IMR-90 (cell line): ENCODE measurements around the gene PPP1R3D. TPM values are rescaled to one million over a fixed set of nuclear protein-coding genes. Genes with fewer than 3 reads are reported as not detected.

Experiments used
- ATAC-seq: fragments of 200-7000 bp; cut with Tn5 transposase; 2 replicates; pipeline ENCODE4 v1.9.1; 2020; ENCODE audit warnings: low read depth, mild to moderate bottlenecking, moderate library complexity
- BruUV-seq: library from RNA; stranded (reverse); fragments of 400-500 nt; replicated peaks from 2 replicates; lab custom pipeline; 2021; lab: Mats Ljungman, UMichigan
- CTCF ChIA-PET: fragments of 300-600 bp; formaldehyde crosslinking; extraction: SDS; loops from one replicate; lab custom pipeline; 2021; ENCODE audit warnings: antibody characterized with exemption; lab: Yijun Ruan, JAX
- POLR2A ChIA-PET: fragments of 300-600 bp; sonication (Branson Sonifier 250); formaldehyde crosslinking; loops from one replicate; lab custom pipeline; 2022; ENCODE audit warnings: antibody characterized with exemption; ENCODE audit not compliant: unreplicated experiment; lab: Charles Lee
- DNase-seq: peaks from one replicate; pipeline ENCODE4 v3.0.0; 2013
- H2AFZ ChIP-seq: replicated peaks from 2 replicates; pipeline ENCODE3; 2013; ENCODE audit warnings: low read length, mild to moderate bottlenecking; ENCODE audit not compliant: poor library complexity
- H2AK5ac ChIP-seq: 2 replicates; pipeline ENCODE4 v1.6.1; 2013; ENCODE audit warnings: low read depth, low read length, inconsistent platforms
- H2AK9ac ChIP-seq: replicated peaks from 2 replicates; pipeline ENCODE3; 2013; ENCODE audit warnings: mild to moderate bottlenecking, low read depth, low read length, moderate library complexity; ENCODE audit not compliant: poor library complexity
- H2BK120ac ChIP-seq: 2 replicates; pipeline ENCODE4 v1.6.1; 2013; ENCODE audit warnings: low read depth, low read length, inconsistent platforms
- H2BK15ac ChIP-seq: 3 replicates; pipeline ENCODE4 v1.6.1; 2013; ENCODE audit warnings: low read depth, low read length, inconsistent platforms
- H2BK20ac ChIP-seq: 2 replicates; pipeline ENCODE4 v1.6.1; 2013; ENCODE audit warnings: low read depth, mild to moderate bottlenecking, inconsistent platforms, low read length, moderate library complexity
- H2BK5ac ChIP-seq: 2 replicates; pipeline ENCODE4 v1.6.1; 2013; ENCODE audit warnings: mild to moderate bottlenecking, low read depth, low read length, inconsistent platforms; ENCODE audit not compliant: poor library complexity, severe bottlenecking
- H3K14ac ChIP-seq: replicated peaks from 2 replicates; pipeline ENCODE4 v1.6.1; 2013; ENCODE audit warnings: low read depth, low read length, inconsistent platforms
- H3K18ac ChIP-seq: 2 replicates; pipeline ENCODE4 v1.6.1; 2013; ENCODE audit warnings: low read depth, low read length, control low read depth
- H3K23ac ChIP-seq: 2 replicates; pipeline ENCODE4 v1.6.1; 2013; ENCODE audit warnings: low read depth, low read length, inconsistent platforms
- H3K27ac ChIP-seq: 2 replicates; pipeline ENCODE4 v1.5.1; 2013; ENCODE audit warnings: mild to moderate bottlenecking, control low read depth, low read length; ENCODE audit not compliant: insufficient read depth
- H3K27me3 ChIP-seq: 2 replicates; pipeline ENCODE4 v1.6.1; 2013; ENCODE audit warnings: low read length; ENCODE audit not compliant: control insufficient read depth, insufficient read depth
- H3K36me3 ChIP-seq: 2 replicates; pipeline ENCODE4 v1.6.1; 2013; ENCODE audit warnings: low read length, mixed read lengths; ENCODE audit not compliant: control insufficient read depth, insufficient read depth
- H3K4ac ChIP-seq: 2 replicates; pipeline ENCODE4 v1.6.1; 2013; ENCODE audit warnings: low read depth, low read length, inconsistent platforms
- H3K4me1 ChIP-seq: 2 replicates; pipeline ENCODE4 v1.6.1; 2013; ENCODE audit warnings: low read length, mixed read lengths; ENCODE audit not compliant: control insufficient read depth, insufficient read depth
- H3K4me2 ChIP-seq: 2 replicates; pipeline ENCODE4 v1.6.1; 2013; ENCODE audit warnings: low read depth, mild to moderate bottlenecking, control low read depth, low read length, moderate library complexity
- H3K4me3 ChIP-seq: 2 replicates; pipeline ENCODE4 v1.5.1; 2013; ENCODE audit warnings: low read depth, mild to moderate bottlenecking, control low read depth, low read length, moderate library complexity; ENCODE audit not compliant: insufficient read depth
- H3K56ac ChIP-seq: 2 replicates; pipeline ENCODE4 v1.6.1; 2013; ENCODE audit warnings: low read length, inconsistent platforms; ENCODE audit not compliant: insufficient read depth; ENCODE audit errors: extremely low read depth
- H3K79me1 ChIP-seq, 2 experiments: 2 replicates each; pipeline ENCODE4 v1.6.1; 2013; ENCODE audit warnings: low read length in 2 of 2, inconsistent platforms in 1 of 2, low read depth in 1 of 2
- H3K9ac ChIP-seq: 2 replicates; pipeline ENCODE4 v1.6.1; 2013; ENCODE audit warnings: low read depth, low read length, control low read depth
- H3K9me1 ChIP-seq: 2 replicates; pipeline ENCODE4 v1.6.1; 2013; ENCODE audit warnings: low read length, inconsistent platforms; ENCODE audit not compliant: insufficient read depth
- H3K9me3 ChIP-seq: 2 replicates; pipeline ENCODE4 v1.6.1; 2013; ENCODE audit warnings: low read length; ENCODE audit not compliant: control insufficient read depth, insufficient read depth
- H4K20me1 ChIP-seq: 2 replicates; pipeline ENCODE4 v1.6.1; 2013; ENCODE audit warnings: low read length, inconsistent platforms; ENCODE audit not compliant: insufficient read depth
- H4K5ac ChIP-seq: 2 replicates; pipeline ENCODE4 v1.6.1; 2013; ENCODE audit warnings: mild to moderate bottlenecking, low read depth, low read length, control low read depth
- H4K8ac ChIP-seq, 2 experiments: 2 replicates each; pipeline ENCODE4 v1.6.1; 2013; ENCODE audit warnings: low read depth in 2 of 2, low read length in 2 of 2, control low read depth in 1 of 2, inconsistent platforms in 1 of 2
- H4K91ac ChIP-seq: 2 replicates; pipeline ENCODE4 v1.6.1; 2013; ENCODE audit warnings: low read depth, low read length, inconsistent platforms; ENCODE audit not compliant: insufficient read depth
- BHLHE40 ChIP-seq: fragments of 150-350 bp; IDR thresholded peaks from 2 replicates; pipeline ENCODE4 v1.6.1; 2016; ENCODE audit warnings: mild to moderate bottlenecking, low read depth, low read length
- CEBPB ChIP-seq: IDR thresholded peaks from 2 replicates; pipeline ENCODE4 v1.6.1; 2012; ENCODE audit warnings: low read depth, low read length, improper control_type of control experiment
- CHD1 ChIP-seq: IDR thresholded peaks from 2 replicates; pipeline ENCODE4 v1.6.1; 2012; ENCODE audit warnings: low read depth, low read length, improper control_type of control experiment
- FOS ChIP-seq: fragments of 150-350 bp; IDR thresholded peaks from 2 replicates; pipeline ENCODE4 v1.6.1; 2016; ENCODE audit warnings: low read depth, low read length
- MAFK ChIP-seq: IDR thresholded peaks from 2 replicates; pipeline ENCODE4 v1.6.1; 2012; ENCODE audit warnings: low read depth, low read length, improper control_type of control experiment
- MAZ ChIP-seq: IDR thresholded peaks from 2 replicates; pipeline ENCODE4 v1.6.1; 2012; ENCODE audit warnings: low read depth, mild to moderate bottlenecking, low read length, improper control_type of control experiment, moderate library complexity, borderline replicate concordance
- MXI1 ChIP-seq: IDR thresholded peaks from 2 replicates; pipeline ENCODE4 v1.6.1; 2012; ENCODE audit warnings: low read depth, mild to moderate bottlenecking, low read length, moderate library complexity, borderline replicate concordance
- NFE2L2 ChIP-seq: fragments of 150-350 bp; IDR thresholded peaks from 2 replicates; pipeline ENCODE4 v1.6.1; 2016; ENCODE audit warnings: low read depth, mild to moderate bottlenecking, low read length
- POLR2A ChIP-seq: IDR thresholded peaks from 2 replicates; pipeline ENCODE4 v1.6.1; 2012; ENCODE audit warnings: mild to moderate bottlenecking, low read depth, low read length
- RAD21 ChIP-seq: IDR thresholded peaks from 2 replicates; pipeline ENCODE4 v1.6.1; 2012; ENCODE audit warnings: low read length, improper control_type of control experiment
- RCOR1 ChIP-seq: IDR thresholded peaks from 2 replicates; pipeline ENCODE4 v1.6.1; 2012; ENCODE audit warnings: mild to moderate bottlenecking, low read length, improper control_type of control experiment; ENCODE audit not compliant: insufficient replicate concordance
- RFX5 ChIP-seq: IDR thresholded peaks from 2 replicates; pipeline ENCODE4 v1.8.0; 2012; ENCODE audit warnings: low read depth, mild to moderate bottlenecking, low read length, moderate library complexity
- SMC3 ChIP-seq: fragments of 150-350 bp; IDR thresholded peaks from 2 replicates; pipeline ENCODE4 v1.6.1; 2016; ENCODE audit warnings: low read depth, mild to moderate bottlenecking, antibody characterized with exemption, low read length, moderate library complexity
- WGBS, 2 experiments: methylation state at CpG; one replicate each; pipeline versions ENCODE4 v1.1.5 to v1.1.7; 2013; ENCODE audit warnings: missing lambda C conversion rate in 2 of 2; ENCODE audit not compliant: insufficient read length in 1 of 2; ENCODE audit errors: extremely low coverage in 2 of 2; 5-methylcytosine and 5-hydroxymethylcytosine counted together
- dilution Hi-C: fragments of 300-500 bp; cut with HindIII; formaldehyde crosslinking; loops from one replicate; pipeline ENCODE4 v1.14.3; 2018; ENCODE audit warnings: low sequenced_read_pairs; ENCODE audit not compliant: unreplicated experiment
- in situ Hi-C: fragments of 300-500 bp; cut with MboI; formaldehyde crosslinking; loops from 3 replicates; pipeline ENCODE4 v1.14.3; 2019; ENCODE audit warnings: low sequenced_read_pairs, inconsistent platforms, mixed read lengths
- intact Hi-C: fragments of 100-400 bp; cut with micrococcal nuclease; formaldehyde crosslinking; loops from 2 replicates; pipeline ENCODE4 v1.10.0; 2022
- polyA plus RNA-seq, 3 experiments: library from polyadenylated mRNA; depleted of rRNA; stranded (reverse); fragments of >200 nt; gene quantifications; 2 replicates each; pipeline ENCODE4 v1.2.3, GENCODE V29; 2012; ENCODE audit warnings: low replicate concordance in 1 of 3
- total RNA-seq: library from RNA; depleted of rRNA; stranded (reverse); fragments of >200 nt; gene quantifications from 2 replicates; pipeline ENCODE4 v1.2.3, GENCODE V29; 2012
- TF ChIP-seq, protein P1 (sequence below): fragments of 150-350 bp; IDR thresholded peaks from 2 replicates; pipeline ENCODE4 v1.6.1; 2016; ENCODE audit warnings: low read depth, mild to moderate bottlenecking, low read length, moderate library complexity, borderline replicate concordance
- TF ChIP-seq, protein P2 (sequence below): fragments of 150-350 bp; IDR thresholded peaks from 2 replicates; pipeline ENCODE4 v1.6.1; 2017; ENCODE audit warnings: mild to moderate bottlenecking, antibody characterized with exemption, low read length, low read depth
- TF ChIP-seq, protein P3 (sequence below): conservative IDR thresholded peaks from 2 replicates; pipeline ENCODE4 v1.5.1; 2012; ENCODE audit warnings: mild to moderate bottlenecking, low read depth, low read length, improper control_type of control experiment

PPP1R3D gene
- total and polyA plus RNA-seq, 2 of the 4 experiments (the other 2 are of a cell fraction), result 1.6 to 2.7 TPM

GRCh38 chr20:59977086-59977485, 37.0 kb upstream of the PPP1R3D start:
- H3K27me3 ChIP-seq, result no peaks in the 10 kb centered on the region; the same call in 1 of the 2 replicates
- H2BK120ac ChIP-seq, result no peak overlapping the region
- H3K23ac ChIP-seq, result no peak overlapping the region
- DNase-seq, result no peak
- no peak overlapping the region for H3K4me3 ChIP-seq
- H3K27ac ChIP-seq, result no peak overlapping the region
- POLR2A ChIA-PET, result no interaction called here
- no peak overlapping the region for H2BK20ac ChIP-seq
- no peak overlapping the region for H3K14ac ChIP-seq
- H3K36me3 ChIP-seq, result no peaks in the 10 kb centered on the region
- intact Hi-C loops, result no loop called here
- H2BK5ac ChIP-seq, result no peak overlapping the region
- H3K9me1 ChIP-seq, result no peaks in the 10 kb centered on the region
- H3K4me1 ChIP-seq, result peaks cover 6% of the 10 kb centered on the region; the same call in 1 of the 2 replicates
- H4K8ac ChIP-seq, result no peak overlapping the region
- no peak overlapping the region for H2AK9ac ChIP-seq
- no peak for TF ChIP-seq RAD21
- TF ChIP-seq POLR2A, result no peak
- TF ChIP-seq CHD1, result no peak
- TF ChIP-seq, protein P1, sequence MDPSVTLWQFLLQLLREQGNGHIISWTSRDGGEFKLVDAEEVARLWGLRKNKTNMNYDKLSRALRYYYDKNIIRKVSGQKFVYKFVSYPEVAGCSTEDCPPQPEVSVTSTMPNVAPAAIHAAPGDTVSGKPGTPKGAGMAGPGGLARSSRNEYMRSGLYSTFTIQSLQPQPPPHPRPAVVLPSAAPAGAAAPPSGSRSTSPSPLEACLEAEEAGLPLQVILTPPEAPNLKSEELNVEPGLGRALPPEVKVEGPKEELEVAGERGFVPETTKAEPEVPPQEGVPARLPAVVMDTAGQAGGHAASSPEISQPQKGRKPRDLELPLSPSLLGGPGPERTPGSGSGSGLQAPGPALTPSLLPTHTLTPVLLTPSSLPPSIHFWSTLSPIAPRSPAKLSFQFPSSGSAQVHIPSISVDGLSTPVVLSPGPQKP, result no peak
- TF ChIP-seq FOS, result no peak
- no peak for TF ChIP-seq CEBPB
- TF ChIP-seq MAFK, result no peak
- TF ChIP-seq, protein P2, sequence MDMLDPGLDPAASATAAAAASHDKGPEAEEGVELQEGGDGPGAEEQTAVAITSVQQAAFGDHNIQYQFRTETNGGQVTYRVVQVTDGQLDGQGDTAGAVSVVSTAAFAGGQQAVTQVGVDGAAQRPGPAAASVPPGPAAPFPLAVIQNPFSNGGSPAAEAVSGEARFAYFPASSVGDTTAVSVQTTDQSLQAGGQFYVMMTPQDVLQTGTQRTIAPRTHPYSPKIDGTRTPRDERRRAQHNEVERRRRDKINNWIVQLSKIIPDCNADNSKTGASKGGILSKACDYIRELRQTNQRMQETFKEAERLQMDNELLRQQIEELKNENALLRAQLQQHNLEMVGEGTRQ, result no peak
- TF ChIP-seq NFE2L2, result no peak
- TF ChIP-seq BHLHE40, result no peak
- no peak for TF ChIP-seq MAZ
- TF ChIP-seq RCOR1, result no peak
- TF ChIP-seq MXI1, result no peak
- TF ChIP-seq RFX5, result no peak
- TF ChIP-seq SMC3, result no peak
- TF ChIP-seq, protein P3, sequence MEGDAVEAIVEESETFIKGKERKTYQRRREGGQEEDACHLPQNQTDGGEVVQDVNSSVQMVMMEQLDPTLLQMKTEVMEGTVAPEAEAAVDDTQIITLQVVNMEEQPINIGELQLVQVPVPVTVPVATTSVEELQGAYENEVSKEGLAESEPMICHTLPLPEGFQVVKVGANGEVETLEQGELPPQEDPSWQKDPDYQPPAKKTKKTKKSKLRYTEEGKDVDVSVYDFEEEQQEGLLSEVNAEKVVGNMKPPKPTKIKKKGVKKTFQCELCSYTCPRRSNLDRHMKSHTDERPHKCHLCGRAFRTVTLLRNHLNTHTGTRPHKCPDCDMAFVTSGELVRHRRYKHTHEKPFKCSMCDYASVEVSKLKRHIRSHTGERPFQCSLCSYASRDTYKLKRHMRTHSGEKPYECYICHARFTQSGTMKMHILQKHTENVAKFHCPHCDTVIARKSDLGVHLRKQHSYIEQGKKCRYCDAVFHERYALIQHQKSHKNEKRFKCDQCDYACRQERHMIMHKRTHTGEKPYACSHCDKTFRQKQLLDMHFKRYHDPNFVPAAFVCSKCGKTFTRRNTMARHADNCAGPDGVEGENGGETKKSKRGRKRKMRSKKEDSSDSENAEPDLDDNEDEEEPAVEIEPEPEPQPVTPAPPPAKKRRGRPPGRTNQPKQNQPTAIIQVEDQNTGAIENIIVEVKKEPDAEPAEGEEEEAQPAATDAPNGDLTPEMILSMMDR, result no peak
- no peak overlapping the region for H4K5ac ChIP-seq
- dilution Hi-C loops, result no loop called here
- no peak; the same call in 1 of the 2 replicates for ATAC-seq
- H4K91ac ChIP-seq, result no peak overlapping the region
- no peaks in the 10 kb centered on the region for H4K20me1 ChIP-seq
- BruUV-seq, result no TSS peak
- H3K9me3 ChIP-seq, result no peaks in the 10 kb centered on the region
- no peak overlapping the region for H3K4me2 ChIP-seq
- CTCF ChIA-PET, result no interaction called here
- no peak overlapping the region; the same call in 1 of the 2 replicates for H3K18ac ChIP-seq
- no CpG with 5 or more reads among the region's 9 CpGs for WGBS, 2 experiments
- no peak overlapping the region for H3K56ac ChIP-seq
- H2BK15ac ChIP-seq, result no peak overlapping the region
- no peak overlapping the region for H2AK5ac ChIP-seq
- no peak overlapping the region for H3K4ac ChIP-seq
- in situ Hi-C loops, result no loop called here
- H3K9ac ChIP-seq, result no peak overlapping the region
- H2AFZ ChIP-seq, result no peak overlapping the region
- no peaks in the 10 kb centered on the region for H3K79me1 ChIP-seq
